ENCODE results near the gene MORF4L1.

DNA sequence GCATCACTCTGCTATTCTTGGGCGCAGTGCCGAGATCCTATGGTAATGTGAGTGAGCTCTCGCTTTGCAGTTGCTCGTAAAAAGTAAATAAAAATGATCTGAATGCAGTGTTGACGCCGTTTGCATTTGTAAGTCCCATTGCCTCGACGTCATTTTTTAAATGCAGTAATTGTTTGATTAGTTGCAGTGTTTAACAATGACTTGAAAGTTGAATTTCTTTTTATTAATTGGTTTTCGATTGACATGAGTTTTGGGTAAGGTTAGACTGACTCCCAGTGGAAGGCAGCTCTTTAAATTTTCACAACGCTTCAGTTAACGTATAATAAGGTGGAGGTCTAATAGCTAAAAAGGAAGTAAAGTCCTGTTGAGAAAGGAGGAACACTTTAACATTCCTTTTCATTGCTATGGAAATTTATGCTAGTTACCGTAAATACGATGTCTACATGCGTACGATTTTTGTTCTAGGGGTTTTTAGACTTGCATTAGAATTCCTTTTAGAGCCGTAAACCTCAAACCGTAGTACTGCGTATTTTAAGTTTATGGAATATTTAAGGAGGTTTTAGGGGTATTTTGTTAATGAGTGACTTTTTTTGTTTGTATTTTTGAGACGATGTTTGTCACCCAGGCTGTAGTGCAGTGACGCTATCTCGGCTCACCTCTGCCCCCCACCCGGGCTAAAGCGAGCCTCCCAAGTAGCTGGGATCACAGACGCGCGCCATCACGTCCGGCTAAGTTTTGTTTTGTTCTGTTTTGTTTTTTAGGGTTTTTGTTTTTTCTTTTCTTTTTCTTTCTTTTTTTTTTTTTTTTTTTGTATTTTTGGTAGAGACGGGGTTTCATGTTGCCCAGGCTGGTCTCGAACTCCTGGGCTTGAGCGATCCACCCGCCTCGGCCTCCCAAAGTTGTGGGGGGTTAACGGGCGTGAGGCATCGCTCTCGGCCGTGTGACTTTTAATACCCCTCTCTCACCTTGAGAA lies 1.4 kb downstream of the MORF4L1 start:
- TF ChIP-seq, protein P1, sequence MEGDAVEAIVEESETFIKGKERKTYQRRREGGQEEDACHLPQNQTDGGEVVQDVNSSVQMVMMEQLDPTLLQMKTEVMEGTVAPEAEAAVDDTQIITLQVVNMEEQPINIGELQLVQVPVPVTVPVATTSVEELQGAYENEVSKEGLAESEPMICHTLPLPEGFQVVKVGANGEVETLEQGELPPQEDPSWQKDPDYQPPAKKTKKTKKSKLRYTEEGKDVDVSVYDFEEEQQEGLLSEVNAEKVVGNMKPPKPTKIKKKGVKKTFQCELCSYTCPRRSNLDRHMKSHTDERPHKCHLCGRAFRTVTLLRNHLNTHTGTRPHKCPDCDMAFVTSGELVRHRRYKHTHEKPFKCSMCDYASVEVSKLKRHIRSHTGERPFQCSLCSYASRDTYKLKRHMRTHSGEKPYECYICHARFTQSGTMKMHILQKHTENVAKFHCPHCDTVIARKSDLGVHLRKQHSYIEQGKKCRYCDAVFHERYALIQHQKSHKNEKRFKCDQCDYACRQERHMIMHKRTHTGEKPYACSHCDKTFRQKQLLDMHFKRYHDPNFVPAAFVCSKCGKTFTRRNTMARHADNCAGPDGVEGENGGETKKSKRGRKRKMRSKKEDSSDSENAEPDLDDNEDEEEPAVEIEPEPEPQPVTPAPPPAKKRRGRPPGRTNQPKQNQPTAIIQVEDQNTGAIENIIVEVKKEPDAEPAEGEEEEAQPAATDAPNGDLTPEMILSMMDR (IDR thresholded peaks at IDR 0.05), result no peak
- no peak for TF ChIP-seq POLR2A (IDR thresholded peaks at IDR 0.05)
- TF ChIP-seq EP300 (IDR thresholded peaks at IDR 0.05; ENCODE audit: low read depth), result no peak
